Activated CD4-positive, CD25-positive, alpha-beta regulatory T cell treated with anti-CD3 and anti-CD28 coated beads, Interleukin-2, amount 50 U/mL, for 24 hours (primary cell): ENCODE results near the gene PEX6.

Source experiments
- ATAC-seq, 2 donors: fragments of 150-1000 bp; cut with Tn5 transposase; one replicate each; pipeline ENCODE4 v1.10.0; 2021; ENCODE audit warnings: mild to moderate bottlenecking in 1 of 2, moderate library complexity in 1 of 2

The PEX6 gene

GRCh38 chr6:42993445-42993844 lies 14.5 kb upstream of the PEX6 start:
- no peak for ATAC-seq

- ATAC-seq: no peak
Measured at GRCh38 chr6:42989923-42990322, 10.9 kb upstream of the PEX6 start.

GRCh38 chr6:42988486-42989020 lies 9.6 kb upstream of the PEX6 start:
- no peak for ATAC-seq

DNA sequence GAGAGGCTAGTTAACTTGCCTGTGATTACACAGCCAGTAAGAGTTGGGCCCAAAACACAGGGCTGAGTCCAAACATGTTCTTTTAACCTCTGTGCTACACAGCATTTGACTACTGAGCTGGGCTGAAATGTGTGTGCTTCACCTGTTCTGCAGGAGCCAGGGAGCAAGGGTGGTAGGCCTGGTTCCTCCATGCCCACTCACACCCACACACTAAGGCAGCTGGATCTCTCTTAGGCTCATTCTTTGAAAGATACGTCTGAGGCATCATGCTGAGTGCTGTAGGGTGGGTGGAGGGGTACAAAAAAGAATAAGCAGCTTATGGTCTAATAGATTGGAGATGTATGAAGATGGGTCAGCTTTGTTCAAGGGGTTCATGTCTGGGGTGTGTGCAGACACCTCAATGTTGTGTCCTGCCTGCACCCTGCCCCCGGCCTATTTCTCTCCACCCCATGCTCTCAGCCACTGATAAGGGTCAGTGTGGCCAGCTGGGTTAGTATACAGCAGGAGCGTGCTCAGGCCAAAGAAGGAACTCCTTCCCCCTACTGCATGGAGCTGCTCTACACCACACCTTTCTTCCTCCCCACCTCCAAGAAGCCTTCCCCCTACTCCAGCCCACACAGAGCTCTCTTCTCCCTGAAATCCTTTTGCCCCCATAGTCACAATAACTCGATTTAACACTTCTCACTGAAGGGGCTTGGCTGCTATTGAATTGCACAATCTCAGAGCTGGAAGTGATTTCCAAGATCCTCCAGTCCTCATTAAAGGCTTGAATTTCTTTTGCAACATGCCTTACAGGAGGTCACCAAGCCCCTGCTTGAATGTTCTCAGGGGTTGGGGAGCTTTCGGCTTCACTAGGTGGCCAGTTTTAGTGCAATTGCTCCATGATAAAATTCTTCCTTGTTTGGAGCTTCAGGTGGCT lies 8.8 kb upstream of the PEX6 start:
- ATAC-seq: no peak

DNA sequence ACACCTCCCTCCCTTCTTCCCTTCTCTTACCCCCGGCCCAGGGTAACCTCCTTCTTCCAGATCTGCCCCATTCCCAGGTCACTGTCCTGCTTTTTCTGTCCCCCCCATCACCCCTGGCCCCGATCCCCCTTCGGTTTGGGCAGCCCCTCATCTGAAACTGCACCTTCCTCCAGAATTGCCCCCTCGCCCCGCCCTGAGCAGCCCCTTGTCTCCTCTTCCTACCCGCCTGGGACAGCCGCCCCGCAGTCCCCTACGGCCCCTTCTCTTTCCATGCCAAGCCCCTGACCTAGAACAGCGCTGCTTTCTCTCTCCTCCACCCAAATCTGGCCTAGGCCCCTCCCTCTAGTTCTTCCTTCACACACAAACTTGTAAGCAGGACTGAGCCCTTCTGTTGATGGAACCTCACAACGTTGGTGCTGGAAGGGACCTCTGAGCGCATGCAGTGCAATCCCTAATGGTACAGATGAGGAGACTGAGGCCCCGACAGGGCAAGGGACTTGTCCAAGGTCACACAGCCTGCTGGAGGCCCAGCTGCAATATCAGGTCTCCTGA lies 6.0 kb upstream of the PEX6 start:
- no peak for ATAC-seq

GRCh38 chr6:42984001-42984923 lies 5.3 kb upstream of the PEX6 start, which contains the start of gene PPP2R5D:
Gene PPP2R5D, plus strand, starts transcription at chr6:42984570. Its CDS starts 108 bp downstream, at chr6:42984678.
- ATAC-seq: peak; percentile 91 to 94

DNA sequence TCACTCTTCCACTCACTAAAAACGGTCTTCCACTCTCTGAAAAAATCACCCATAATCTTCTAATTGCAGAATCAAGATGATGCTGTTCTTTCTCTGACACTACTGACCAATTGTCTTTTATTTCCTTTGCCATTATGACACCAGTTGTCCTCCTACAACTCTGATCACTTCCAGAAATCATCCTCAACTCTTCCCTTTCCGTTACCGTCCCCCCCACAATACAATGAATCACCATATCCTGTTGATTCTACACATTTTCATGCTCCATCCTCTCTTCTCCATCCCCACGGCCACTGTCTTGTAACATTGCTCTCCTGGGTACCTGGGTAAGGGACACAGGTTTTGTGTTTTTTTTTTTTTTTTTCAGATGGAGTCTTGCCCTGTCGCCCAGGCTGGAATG lies 2.9 kb upstream of the PEX6 start:
- ATAC-seq: no peak

DNA sequence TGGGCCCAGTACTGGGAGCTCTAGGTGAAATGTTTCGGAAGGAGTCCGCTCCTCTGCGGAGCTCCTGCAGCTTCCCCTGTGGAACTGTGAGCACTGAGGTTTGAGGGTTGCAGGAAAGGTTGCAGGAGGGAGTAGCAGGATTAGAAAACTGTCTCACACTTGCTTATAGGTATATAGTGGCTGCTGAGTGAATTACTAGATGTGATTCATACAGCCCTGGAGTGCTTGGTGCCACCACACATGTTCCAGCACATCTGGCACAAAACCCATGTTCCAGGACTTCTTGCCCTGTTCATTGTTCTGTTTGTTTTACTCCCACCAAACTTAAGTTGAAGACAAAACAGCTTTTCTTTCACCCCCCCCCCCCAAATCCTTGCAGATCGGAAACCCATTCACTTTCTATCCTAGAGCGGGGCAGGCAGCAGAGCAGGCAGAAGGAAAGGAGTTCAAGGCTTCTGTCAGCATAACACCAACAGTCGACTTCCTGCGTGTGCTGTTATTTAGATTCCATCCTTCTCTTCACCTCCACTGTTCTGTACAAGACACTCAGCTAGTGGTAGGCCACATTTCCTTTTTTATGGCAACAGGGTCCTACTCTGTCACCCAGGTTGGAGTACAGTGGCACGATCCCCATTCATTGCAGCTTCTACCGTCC lies 669 bp upstream of the PEX6 start:
- ATAC-seq: peak; percentile 31 to 35

- peak in 1 of 2 donors; percentile 1 for ATAC-seq
Measured at GRCh38 chr6:42978487-42978838, 518 bp downstream of the PEX6 start.

DNA sequence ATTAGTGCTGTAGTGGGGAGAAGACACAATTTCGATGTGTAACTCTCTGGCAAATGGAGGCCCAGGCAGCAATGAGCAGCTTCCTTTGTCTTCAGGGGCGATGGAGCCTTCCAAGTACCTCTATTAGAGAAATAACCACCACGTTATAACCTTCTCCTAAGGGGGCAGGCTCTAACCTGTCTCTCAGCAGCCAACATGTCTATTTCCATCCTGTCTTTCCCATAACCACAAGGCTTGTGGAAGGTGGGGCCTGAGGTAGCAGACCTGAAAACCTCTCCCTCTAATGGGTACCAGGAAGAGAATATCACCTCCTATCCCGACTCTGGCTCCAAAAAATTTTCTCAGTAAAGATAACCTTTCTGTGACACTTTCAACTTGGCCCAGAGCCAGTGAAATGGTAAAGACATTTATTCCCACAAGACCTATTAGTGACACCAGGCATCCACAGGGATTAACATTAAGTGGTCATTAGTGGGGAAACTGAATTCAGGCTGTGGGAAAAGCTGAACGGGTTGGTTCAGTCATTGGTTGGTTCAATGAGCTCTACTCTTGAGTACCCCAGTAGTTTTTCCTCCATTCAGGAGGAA lies 4.0 kb downstream of the PEX6 start:
- ATAC-seq: no peak

- ATAC-seq: no peak
Measured at GRCh38 chr6:42973926-42974325, 5.1 kb downstream of the PEX6 start.

- ATAC-seq: no peak
Measured at GRCh38 chr6:42971746-42972327, 7.1 kb downstream of the PEX6 start.

- peak; percentile 62 to 67 for ATAC-seq
Measured at GRCh38 chr6:42970871-42971612, 7.9 kb downstream of the PEX6 start.

GRCh38 chr6:42969934-42970333 lies 9.0 kb downstream of the PEX6 start:
- ATAC-seq: no peak

GRCh38 chr6:42969431-42969830 lies 9.6 kb downstream of the PEX6 start:
- ATAC-seq: no peak

DNA sequence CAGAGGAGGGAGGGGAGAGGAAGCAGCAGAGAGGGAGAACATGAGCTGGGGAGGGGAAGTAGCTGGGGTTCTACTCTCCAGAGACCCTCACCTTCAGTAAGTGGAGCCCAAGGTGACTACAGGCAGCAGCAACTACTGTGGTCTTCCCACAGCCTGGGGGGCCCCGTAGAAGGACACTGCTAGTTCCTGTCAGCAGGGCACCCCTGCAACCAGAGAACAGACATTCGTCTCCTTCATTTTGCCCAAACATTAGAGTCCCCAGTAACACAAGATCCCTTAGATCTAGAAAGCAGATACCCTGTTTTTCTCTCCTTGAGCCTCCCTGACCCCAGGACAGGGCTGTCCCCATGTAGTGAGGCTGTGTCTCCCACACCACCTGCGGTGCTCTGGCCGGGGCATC lies 10.2 kb downstream of the PEX6 start:
- no peak for ATAC-seq

DNA sequence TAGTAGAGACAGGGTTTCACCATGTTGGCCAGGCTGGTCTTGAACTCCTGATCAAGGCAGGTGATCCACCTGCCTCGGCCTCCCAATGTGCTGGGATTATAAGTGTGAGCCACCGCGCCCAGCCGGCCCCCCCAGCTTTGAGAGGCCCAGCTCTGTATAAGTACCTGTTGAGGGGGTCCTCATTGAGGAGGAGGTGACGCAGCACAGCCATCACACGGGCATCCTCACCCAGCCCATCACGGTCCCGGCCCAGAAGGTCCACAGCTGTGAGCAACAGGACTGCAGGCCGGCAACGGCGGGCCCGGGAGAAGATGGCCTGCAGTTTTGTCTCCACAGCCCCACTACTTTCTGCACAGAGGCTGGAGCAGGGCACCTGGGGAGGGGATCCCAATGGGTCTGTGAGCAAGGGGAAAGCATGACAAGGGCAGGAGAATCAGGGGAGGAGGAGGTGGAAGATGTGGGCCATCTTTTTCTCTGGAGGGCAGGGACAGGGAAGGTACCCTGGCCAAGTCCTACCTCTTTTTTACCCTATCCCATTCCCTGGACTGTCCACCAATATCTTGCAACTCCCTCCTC lies 10.8 kb downstream of the PEX6 start:
- no peak for ATAC-seq

- ATAC-seq: no peak
Measured at GRCh38 chr6:42967228-42967627, 11.8 kb downstream of the PEX6 start.

DNA sequence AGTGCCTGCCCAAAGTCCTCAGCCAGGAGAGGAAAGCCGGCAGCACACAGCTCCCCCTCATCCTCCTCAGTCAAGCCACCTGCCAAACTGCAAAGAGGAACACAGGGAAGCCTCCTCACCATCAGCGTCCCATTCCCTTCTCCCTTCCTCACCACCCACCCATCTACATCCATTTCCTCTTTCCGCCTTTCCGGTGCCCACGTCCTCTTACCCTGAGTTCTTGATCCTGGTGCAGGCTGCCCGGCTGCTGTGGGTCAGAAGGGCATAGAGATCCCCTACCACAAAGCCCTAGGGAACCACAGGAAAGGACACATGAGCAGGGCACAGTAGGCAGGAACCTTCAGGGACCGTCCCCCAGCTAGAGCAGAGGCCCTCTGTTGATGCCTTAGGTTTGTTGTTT lies 12.4 kb downstream of the PEX6 start:
- ATAC-seq: no peak

- peak; percentile 30 to 46 for ATAC-seq
Measured at GRCh38 chr6:42963855-42964605, 15.0 kb downstream of the PEX6 start.
